ENCODE results near the gene FRMPD3.

FRMPD3 gene

GRCh38 chrX:107482046-107482445 is 32.6 kb downstream of the FRMPD3 start:
- FAIRE-seq: no peak

DNA sequence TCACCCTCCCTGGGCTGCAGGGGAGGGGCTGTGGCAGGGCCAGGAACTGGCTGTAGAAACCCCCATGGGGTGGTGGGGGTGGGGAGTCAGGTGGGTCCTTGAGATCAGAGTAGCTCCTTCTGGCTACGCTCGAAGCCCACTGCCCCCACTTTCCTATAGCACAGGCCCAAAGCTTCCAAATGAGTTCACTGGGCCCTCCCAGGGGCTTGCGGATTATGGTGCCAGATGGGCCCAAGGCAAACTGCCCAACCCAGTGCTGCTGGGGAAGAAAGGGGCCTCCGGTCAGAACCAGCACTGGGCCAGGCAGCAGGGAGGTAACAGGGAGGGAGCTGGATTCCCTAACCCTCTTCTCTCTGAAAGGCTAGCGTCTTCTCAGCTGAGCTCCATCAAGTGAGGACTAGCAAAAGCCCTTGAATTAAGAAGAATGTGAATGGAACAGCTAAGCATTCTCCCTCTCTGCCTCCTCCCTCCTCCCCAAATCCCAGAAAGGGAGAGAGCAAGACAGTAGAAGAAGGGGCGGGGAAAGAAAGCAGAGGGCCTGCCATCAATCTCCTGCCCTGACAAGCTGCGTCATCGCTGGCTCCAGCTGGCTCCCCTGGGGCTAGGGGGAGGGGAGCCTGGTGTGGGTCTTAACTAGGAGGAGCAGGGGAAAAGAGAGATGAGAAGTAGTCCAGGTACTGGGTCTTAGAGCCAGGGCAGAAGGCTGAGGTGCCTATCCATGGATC is 34.7 kb downstream of the FRMPD3 start:
- no peak for FAIRE-seq

DNA sequence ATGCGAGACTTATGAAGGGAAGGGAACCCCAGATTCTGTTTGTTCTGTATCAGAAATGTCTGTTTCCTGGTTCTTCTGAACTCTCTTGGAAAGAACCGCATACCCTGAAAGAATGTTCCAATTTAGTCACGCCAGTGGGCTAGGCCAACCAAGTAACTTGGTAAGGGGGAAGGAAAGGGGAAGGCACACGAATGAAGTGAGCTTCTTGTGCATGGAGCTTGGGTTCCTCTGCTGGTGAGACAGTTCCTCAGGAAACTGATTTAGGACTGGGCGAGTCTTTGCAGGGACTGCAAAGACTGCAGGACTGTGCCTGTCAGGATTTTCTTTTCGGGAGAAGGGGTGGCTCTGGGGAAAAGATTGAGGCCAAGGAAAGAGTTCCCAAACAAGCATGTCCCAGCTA is 35.6 kb downstream of the FRMPD3 start:
- no peak for FAIRE-seq

GRCh38 chrX:107493141-107493540 is 43.7 kb downstream of the FRMPD3 start:
- no peak for FAIRE-seq

DNA sequence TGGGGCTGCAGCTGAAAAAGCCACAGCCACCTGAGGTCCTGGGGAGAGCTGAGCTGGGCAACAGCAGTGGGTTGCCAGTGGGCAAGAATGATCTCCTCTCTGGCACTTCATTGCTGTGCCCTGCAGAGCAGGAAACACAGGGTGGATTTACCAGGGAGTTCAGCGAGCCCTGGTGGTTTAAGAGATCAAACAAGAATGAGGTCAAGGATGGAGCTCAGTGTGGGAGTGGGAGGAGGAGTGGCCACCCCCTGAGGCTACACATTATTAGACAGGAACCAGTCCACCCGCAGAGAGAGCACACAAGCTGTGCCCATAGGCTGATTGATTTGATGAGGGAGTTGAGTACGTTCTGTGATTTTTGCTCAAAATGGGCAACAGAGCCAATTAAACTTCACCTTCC is 47.3 kb downstream of the FRMPD3 start:
- no peak for FAIRE-seq
